NCI-H187 (cell line): ENCODE results near the gene CISD3.

Experiments
- DNase-seq, 2 experiments: peaks; one replicate each; lab custom pipeline; 2025; lab: John Stamatoyannopoulos, UW

CISD3 gene

DNA sequence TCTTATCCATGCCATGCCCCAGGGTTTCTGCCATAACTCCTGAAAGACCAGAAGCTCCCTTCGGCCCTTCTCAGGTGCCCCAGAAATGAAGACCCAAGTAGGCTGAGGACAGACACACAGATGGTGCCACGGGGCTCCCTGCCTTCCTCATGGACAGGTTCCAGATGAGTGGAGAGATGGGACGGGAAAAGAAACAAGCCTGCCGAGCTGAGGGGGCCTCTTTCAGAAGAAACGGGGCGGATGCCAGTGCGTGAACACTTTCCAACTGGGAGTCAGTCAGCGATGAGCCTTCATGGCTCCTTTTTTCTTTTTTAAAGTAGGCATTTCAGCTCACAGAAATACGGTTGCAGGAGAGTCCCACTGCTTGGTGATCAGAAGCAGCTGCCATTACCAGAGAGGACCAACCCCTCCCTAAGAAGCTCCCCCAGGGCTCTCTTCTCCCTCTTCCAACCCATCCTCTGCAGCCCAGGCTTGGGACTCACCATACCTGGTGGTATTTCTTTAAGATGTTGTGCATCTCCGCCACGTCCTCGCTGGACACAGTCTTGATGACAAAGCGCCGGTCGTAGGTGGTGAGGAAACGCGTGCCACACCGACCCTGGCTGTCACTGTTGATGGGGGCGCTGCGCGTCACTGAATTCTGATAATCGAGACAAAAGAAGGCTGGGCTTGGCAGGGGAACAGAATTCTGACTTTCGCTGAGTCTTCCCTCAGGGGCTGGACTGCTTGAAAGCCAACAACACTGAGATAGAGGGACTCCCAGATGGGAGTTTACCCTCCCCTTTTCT lies 50.0 kb downstream of the CISD3 start:
- DNase-seq = no peak

- DNase-seq = no peak
Measured at GRCh38 chr17:38783227-38783626, 53.1 kb downstream of the CISD3 start.
